Stimulated activated CD8-positive, alpha-beta memory T cell treated with anti-CD3 and anti-CD28 coated beads, Interleukin-15, amount 100 ng/mL, for 48 hours (primary cell): Measurements from ENCODE around the gene ZDHHC4.

Experiments used
- DNase-seq, 2 donors: peaks; one replicate each; pipeline ENCODE4 v3.0.0-alpha.2; 2020; ENCODE audit warnings: low read depth in 2 of 2

ZDHHC4 gene

GRCh38 chr7:6577369-6578113 lies at the start of gene ZDHHC4:
Gene ZDHHC4, plus strand, starts transcription at chr7:6577454. Its CDS starts 3,108 bp downstream, at chr7:6580562.
- peak; percentile 91 for DNase-seq

GRCh38 chr7:6528401-6529130 lies 48.7 kb upstream of the ZDHHC4 start:
- no peak for DNase-seq

- no peak for DNase-seq
These were observed 47.6 kb upstream of the ZDHHC4 start for GRCh38 chr7:6529643-6530042.

DNA sequence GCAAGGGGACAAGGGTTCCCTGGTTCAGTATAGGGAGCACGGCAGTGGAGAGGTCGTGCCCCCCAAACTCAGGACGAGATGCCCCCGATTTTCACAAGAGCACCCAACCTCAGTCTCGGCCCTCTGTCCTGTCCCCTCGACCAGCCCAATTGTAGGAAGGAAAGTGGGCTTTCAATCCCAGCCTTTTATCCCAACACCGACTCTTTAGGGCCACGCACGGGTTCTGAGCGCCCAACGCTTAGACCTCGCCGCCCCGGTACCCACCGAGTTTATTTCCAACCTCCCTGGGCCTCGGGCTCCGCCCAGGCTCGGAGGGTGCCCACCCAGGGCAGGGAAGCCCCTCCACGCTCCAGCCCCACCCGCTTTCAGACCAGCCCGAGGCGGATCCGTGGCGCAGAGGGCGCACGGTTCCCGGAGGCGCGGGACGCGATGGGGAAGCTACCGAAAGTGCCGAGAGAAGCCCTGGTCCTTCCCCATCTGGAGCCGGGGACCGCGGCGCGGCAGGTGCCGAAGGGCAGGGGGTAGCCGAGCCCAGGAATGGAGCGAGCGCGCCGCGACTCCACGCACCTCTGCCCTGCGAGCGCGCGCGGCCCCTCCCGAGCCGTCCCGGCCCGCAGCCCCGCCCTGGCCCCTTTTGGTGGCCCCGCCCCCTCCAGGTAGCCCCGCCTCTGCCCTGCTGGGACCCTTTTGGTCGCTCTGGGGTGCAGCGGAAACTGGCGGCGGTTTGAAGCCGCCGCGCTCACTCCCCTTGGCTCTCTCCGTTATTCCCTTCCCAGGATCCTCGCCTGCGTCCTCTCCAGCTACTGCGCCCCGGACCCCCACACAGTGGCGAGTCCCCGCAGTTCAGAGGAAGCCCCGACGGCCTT lies 46.4 kb upstream of the ZDHHC4 start:
- DNase-seq, result peak; percentile 45 to 56

DNA sequence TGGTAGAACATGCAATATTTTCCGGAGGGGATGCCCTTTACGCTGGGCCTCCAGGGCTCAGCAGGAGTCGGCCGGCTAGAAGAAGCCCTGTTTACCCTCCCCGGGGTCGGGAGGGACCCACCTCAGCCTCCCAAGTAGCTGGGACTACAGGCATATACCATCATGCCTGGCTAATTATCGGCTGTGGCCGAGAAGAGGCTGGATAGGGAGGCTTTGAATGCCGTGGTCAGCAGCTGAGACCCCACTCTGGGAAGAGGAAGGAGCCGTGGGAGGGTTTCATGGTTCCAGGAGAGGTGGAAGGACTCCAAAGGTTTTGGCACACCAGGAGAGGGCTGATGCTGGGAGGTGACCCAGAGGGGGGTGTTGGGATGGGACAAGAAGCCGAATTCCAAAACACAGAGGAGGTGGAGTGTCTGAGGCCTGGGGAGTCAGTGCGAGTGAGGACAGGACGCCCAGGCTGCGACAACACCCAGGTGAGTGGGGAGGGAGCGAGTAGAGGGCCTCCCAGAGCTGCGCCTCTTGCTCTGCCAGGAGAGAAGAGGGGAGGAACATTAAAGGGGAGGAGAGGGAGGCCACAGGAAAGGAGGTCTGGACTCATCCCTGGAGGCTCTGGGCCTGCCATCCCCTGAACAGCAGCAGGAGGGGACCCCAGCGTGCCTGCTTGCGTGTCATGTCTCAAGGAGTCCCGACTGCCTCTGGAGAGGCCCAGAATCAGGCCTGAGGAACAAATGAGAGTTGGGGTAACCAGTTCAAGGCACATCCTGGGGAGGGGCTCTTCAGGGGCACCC lies 45.6 kb upstream of the ZDHHC4 start:
- no peak for DNase-seq

DNA sequence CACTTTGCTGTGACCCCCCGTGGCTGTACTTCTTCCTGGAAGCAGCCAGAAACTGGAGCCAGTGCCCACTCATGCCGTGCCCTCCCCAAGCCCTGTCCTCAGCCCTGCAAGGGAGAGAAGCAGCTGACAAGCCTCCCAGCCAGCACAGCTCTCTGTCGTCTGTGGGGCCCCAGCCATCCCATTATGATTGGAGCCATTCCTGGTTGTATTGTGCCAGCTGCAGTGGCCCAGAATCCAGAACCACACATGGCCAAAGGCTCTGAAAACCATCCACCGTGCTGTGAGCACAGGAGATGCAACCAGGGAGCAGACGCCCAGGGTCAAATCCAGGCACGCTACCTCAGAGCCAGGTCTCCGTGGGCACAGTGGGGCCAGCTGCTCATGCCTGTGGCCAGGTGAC lies 44.7 kb upstream of the ZDHHC4 start:
- DNase-seq, result no peak

GRCh38 chr7:6533893-6534495 lies 43.3 kb upstream of the ZDHHC4 start:
- peak; percentile 44 to 48 for DNase-seq

DNA sequence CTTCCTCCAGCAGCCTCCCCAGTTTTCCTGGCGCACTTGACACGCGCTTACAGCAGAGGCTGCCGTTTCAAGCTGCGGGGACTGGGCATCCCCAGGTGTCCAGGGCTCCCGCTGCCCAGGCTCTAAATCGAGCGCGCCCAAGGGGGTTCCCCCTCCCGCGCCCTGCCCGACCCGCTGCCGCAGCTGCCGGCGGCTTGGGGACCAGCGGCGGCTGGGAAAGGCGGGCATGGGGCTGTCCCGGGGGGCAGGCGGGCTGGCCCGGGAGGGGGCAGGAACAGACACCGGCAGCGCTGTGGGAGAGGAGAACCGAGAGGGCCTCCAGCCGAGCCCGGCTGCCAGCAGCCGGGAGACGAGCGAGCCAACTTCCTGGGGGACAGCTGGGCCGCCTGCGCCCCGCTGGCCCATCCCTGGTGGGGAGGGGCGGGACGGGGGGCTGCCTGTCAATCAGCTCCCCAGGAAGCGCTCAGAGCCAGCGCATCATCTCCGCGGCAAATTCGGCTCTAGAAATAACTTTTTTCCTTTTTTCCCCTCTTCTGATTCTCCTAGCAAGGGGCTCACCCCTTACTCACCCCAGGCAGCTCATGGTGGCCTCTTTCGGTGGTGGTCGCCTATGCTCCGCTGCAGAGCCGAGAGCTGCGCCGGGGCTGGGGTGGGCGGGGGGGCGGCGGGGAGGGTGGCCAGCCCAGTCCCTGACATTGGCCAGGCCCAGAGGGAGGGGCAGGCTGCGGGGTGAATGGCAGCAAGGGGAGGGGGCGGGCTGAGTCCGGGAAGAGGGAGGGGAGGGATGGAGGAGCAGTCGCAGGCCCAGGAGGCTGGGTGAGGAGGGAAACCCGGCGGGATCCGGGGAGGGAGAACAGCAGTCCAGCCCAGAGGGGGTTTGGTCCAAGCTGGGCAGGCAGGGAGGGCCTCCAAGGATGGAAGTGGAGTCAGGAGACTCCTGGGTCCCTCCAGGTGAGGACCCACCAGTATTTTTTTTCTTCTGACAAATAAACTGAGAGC lies 40.7 kb upstream of the ZDHHC4 start:
- DNase-seq, result no peak

DNA sequence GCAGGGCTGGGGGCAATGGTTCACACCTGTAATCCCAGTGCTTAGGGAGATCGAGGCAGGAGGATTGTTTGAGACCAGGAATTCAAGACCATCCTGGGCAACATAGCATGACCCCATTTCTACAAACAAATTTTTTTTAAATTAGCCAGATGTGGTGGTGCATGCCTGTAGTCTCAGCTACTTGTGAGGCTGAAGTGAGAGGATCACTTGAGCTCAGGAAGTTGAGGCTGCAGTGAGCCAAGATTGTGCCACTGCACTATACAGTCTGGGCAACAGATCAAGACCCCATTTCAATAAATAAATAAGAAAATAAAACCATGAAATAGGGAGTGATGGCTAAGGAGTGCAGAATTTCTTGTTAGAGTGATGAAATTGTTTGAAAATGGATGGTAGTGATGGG lies 34.9 kb upstream of the ZDHHC4 start:
- no peak for DNase-seq

GRCh38 chr7:6545398-6546126 lies 31.7 kb upstream of the ZDHHC4 start:
- DNase-seq, result no peak

- no peak for DNase-seq
These were observed 30.6 kb upstream of the ZDHHC4 start for GRCh38 chr7:6546498-6547251.

DNA sequence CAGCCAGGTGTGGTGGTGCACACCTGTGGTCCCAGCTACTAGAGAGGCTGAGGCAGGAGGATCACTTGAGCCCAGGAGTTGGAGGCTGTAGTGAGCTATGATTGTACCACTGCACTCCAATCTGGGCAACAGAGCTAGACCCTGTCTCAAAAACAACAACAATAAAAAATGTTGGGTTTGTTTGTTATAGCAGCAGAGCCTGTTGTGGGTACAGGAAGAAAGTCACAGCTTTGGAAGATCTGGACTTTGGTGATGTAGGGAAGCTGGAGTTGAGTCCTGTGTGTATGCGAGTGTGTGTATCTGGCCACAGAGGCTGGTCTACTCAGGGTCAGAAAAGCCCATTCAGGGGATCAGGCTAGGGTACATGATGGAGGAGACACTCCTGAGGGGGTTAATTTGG lies 29.9 kb upstream of the ZDHHC4 start:
- no peak for DNase-seq

DNA sequence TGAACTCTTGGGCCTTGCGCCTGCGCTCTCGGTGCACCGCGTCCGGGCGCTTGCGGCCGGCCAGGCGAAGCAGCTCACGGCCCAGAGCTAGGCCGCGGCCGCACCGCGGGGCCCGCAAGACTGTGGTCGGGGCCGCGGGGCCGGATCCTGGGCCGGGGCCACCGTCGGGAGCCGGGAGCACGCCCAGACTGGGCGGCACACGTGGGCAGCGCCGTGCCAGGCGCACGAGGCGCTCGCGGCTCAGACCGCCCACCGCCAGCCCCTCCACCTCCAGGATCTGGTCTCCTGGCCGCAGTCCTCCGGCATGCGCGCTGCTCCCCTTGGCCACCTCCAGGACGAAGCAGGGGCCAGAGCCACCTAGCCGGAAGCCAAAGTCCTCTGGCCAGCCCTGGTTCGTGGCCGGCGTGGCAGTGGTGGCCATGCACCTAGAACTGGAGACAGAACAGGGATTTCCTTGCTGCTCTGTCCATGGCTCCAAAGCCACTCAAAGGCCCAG lies 26.2 kb upstream of the ZDHHC4 start, which contains the start of gene GRID2IP:
GRID2IP (minus strand) TSS at position 446 of the 496 bp plus-strand sequence; CDS start at position 421, 25 bp downstream.
- no peak for DNase-seq

DNA sequence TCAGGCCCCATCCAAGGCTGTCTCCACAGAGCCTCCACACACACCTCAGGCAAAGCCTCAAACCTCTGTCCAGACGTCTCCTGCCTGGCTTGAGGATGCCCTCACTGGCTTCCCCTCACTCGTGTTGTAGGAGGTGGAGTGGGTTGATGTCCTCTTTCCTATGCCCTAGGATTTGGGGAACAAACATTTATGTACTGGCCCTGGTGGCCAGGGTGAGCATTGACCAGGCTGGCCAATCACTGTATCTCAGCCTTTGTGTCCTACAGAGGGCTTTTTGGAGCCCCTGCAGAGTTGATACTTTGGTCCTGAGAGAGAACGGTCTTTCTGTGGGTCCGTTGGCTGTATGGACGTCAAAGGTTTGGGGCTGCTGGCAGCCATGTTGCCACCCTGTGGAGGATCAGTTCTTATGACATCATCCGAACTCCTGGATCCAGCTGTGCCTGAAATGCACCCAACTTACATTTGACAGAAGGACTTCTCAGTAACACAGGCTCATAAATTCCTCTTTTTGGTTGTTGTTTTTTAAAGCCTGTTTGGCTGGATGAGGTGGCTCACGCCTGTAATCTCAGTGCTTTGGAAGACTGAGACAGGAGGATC lies 23.7 kb upstream of the ZDHHC4 start:
- no peak for DNase-seq

GRCh38 chr7:6554848-6555247 lies 22.4 kb upstream of the ZDHHC4 start:
- DNase-seq, result no peak

DNA sequence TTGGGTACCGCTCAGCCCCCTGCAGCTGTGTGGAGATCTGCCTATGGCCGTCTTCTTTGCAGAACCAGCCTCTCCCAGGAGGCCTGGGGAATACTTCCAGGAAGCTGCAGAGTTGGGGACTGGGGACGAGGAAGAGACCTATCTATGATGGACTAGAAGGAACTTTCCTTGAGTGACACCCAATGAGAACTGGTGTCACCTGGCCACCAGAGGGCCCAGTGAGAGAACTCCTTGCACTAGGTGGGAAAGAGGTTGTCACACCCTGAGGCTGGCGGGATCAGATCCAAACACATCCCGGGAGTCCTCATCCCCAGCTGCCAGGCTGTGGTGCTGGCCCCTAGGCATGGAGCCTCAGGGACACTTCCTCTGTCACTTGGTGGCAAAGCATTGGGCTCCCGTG lies 21.1 kb upstream of the ZDHHC4 start:
- no peak for DNase-seq

GRCh38 chr7:6558837-6559236 lies 18.4 kb upstream of the ZDHHC4 start:
- DNase-seq, result no peak

DNA sequence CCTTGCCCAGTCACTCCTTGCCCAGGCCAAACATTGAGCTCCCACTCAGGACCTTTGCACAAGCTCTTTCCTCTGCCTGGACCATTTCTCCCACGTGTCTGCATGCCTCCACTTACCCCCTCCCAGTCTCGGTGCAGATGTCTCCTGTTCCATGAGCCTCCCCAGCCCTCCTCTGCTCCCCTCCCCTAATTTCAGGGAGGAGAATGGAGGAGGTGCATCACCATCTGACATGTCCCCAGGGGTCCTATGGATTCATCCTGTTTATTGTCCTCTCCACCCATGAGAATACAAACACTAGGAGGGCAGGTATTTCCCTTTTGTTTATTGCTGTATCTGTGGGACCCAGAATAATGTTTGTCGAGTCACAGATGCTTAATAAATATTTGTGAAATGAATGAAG lies 17.4 kb upstream of the ZDHHC4 start:
- DNase-seq, result no peak
